RCC 7860 (cell line): ENCODE data around the gene CEP128.
A peak's percentile ranks its signal among the peaks of the same experiment; 100 is the strongest.

Experiments
- DNase-seq: peaks from one replicate; pipeline ENCODE4 v3.0.0-alpha.2; 2015; ENCODE audit warnings: low spot score
- FAIRE-seq: peaks from 2 replicates; lab custom pipeline; 2012; peaks lifted over from hg19 to GRCh38; lab: Jason Lieb, UNC

Gene CEP128

GRCh38 chr14:80941241-80942185 lies at the start of gene CEP128:
TSS of gene CEP128 (minus strand) at chr14:80941738.
- peak; percentile 89 for FAIRE-seq
- peak; percentile 92 for DNase-seq

- DNase-seq (no peak), FAIRE-seq (no peak)
These were observed 47.3 kb upstream of the CEP128 start for GRCh38 chr14:80988735-80989429.

GRCh38 chr14:80988192-80988591 lies 46.7 kb upstream of the CEP128 start:
- FAIRE-seq, result no peak

DNA sequence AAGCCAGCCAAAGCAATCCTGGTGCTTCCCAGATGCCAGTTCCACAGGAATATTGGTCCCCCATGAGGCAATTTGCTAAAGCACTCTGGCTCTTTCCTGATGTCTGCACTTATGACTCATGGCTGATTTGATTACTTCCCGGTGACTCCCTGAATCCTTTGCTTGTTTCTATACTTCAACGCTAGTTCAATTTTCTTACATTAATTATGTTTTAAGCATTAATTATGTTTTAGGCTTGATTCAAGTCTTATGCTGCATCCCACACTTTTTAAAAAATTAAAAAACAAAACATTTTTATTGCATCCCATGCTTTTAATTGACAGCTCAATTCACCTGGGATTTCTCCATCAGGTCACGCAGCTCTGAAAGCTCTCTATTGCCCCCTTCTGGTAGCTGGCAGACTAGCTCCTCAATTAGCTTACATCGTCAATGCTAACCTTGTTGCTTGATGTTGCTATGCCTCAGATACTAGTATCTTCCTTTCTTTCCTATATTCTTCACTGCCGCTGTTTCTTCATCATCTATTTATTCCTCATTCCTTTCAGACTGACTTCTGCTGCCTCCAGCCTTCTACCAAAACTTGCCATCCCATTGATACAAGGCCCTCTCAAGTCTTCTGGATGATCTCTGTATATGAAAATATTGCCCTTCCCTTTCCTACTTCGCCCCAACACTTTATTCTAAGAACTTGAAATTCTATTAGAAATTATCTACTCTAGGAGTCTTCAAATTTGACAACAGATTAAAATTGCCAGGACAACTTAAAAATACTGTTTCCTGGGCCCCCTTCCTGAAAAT lies 45.9 kb upstream of the CEP128 start:
- peak; percentile 42 for FAIRE-seq

More at GRCh38 chr14:80988192-80988591, 46.7 kb upstream of the CEP128 start:
- DNase-seq, result no peak

DNA sequence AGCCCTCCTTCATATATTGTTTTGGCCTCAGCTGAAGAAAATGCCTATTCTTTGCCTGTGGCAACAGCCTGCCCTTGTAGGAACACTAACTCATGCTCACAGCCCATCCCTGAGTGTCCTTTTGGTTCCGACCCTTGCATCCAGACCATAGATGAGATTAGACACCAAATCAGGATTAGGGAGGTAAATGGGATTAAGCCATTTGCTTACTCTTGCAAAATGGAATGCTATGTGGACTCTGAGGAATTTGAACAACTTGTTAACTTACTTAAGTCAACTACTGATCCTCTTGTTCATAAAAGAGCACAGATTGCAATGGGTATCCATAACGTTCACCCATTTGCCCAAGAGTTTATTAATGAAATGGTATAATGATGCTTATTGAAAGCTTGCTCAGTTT lies 41.2 kb upstream of the CEP128 start:
- DNase-seq (no peak), FAIRE-seq (no peak)

More for the DNA sequence above, 45.9 kb upstream of the CEP128 start:
- peak; percentile 20 for DNase-seq

GRCh38 chr14:80981673-80982072 lies 40.1 kb upstream of the CEP128 start:
- FAIRE-seq (no peak), DNase-seq (no peak)

GRCh38 chr14:80981156-80981555 lies 39.6 kb upstream of the CEP128 start:
- no peak for FAIRE-seq
- no peak for DNase-seq

GRCh38 chr14:80979951-80980350 lies 38.4 kb upstream of the CEP128 start:
- FAIRE-seq, result no peak
- DNase-seq, result no peak

- DNase-seq (no peak), FAIRE-seq (no peak)
These were observed 36.9 kb upstream of the CEP128 start for GRCh38 chr14:80978403-80978802.

DNA sequence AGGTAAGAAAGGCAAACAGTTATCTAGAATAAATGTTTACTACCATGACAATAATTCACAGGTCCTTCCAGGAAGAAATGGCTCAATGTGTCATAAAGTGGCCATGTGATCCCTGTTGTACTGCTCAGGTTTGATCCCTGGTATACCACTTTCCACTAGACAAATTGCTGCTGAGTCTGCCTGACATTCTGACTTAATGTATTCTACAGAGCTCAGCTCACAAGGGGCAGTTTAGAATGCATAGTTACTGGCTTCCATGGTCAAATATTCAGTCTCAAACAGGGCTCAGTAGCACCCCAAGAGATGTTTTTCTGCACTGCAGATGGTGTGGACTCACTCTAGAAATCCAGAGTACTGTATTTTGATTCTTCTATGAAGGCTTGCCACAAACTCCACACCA lies 35.7 kb upstream of the CEP128 start:
- FAIRE-seq, result no peak
- DNase-seq, result no peak

DNA sequence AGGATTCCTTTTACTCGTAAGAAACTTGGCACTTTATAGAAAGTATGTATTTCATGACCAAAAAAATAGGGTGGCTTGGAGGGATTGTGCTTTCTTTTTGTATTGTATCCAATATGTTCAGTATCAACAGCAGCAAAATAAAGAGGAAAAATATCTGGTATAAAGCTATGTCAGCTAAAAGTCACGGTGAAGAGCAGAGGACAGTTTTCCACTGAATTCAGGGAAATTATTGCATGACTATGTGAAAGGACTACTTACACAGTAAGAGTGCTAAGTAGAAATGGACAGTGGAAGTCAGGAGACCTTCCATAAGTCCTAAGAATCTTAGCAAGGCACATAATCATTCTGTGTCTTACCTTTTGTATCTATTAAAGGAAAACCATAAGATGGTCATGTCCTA lies 33.1 kb upstream of the CEP128 start:
- no peak for DNase-seq
- FAIRE-seq, result no peak

- FAIRE-seq, result peak; percentile 93
- DNase-seq, result peak; percentile 70
These were observed 32.5 kb upstream of the CEP128 start for GRCh38 chr14:80973931-80974641.

DNA sequence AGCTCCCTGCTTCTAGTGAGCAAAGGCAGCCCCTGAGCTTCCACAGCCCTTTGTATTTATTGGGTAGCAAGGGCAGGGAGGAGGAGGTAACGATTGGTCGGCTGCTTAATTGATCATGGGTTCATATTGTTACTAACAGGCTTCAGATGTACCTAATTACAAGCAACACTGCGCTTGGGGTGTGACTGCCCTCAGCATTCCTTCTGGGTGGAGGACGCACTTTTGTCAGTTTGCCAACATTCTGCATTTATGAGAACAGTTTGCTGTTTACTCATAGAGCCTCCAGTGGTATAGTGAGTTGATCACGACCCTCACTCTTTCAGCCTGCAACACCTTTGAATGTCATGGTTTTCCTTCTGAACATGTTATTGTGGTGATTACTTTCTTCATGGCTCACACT lies 23.5 kb upstream of the CEP128 start:
- FAIRE-seq, result no peak
- DNase-seq, result no peak

DNA sequence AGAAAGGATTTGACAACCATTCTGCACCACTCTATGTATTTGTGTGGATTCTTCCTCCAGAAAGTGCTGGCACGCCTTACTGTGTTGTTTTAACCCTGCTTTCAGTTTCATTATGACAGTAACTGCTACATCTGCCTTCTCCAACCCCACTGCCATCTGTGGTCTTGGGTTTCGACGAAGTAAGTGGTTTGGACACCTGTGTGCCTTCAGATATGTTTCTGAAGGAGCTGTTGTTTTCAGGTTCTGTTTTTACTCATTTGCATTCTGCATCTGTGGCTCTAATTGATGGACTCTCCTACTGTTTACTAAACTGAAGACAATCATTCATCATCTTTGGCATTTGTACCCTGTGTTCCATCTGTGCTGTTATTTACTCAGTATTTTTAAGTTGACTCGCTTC lies 18.0 kb upstream of the CEP128 start:
- DNase-seq (no peak), FAIRE-seq (no peak)

GRCh38 chr14:80958939-80959338 lies 17.4 kb upstream of the CEP128 start:
- FAIRE-seq (no peak), DNase-seq (no peak)

- no peak for FAIRE-seq
- DNase-seq, result no peak
These were observed 16.7 kb upstream of the CEP128 start for GRCh38 chr14:80958226-80958625.

GRCh38 chr14:80957613-80958012 lies 16.1 kb upstream of the CEP128 start:
- FAIRE-seq, result no peak
- no peak for DNase-seq

GRCh38 chr14:80956922-80957321 lies 15.4 kb upstream of the CEP128 start:
- no peak for DNase-seq
- FAIRE-seq, result no peak

GRCh38 chr14:80956102-80956501 lies 14.6 kb upstream of the CEP128 start:
- FAIRE-seq, result no peak

GRCh38 chr14:80955416-80955941 lies 13.9 kb upstream of the CEP128 start, which contains the start of gene TSHR:
TSS of gene TSHR (plus strand) at chr14:80955621. CDS start at chr14:80955681, 60 bp downstream.
- no peak for FAIRE-seq
- no peak for DNase-seq

More at GRCh38 chr14:80956102-80956501, 14.6 kb upstream of the CEP128 start:
- no peak for DNase-seq
